Caco-2 (cell line): Measurements from ENCODE around the gene NXF1. TPM values are rescaled to one million over a fixed set of nuclear protein-coding genes. Genes with fewer than 3 reads are reported as not detected.
A peak's percentile ranks its signal among the peaks of the same experiment; 100 is the strongest.

Source experiments
- BruUV-seq: library from RNA; stranded (reverse); fragments of 400-500 nt; replicated peaks from 2 replicates; lab custom pipeline; 2021; lab: Mats Ljungman, UMichigan
- CTCF ChIA-PET: fragments of 300-600 bp; sonication (Branson Sonifier 250); formaldehyde crosslinking; loops from one replicate; lab custom pipeline; 2022; ENCODE audit warnings: antibody characterized with exemption; lab: Charles Lee
- POLR2A ChIA-PET: fragments of 300-600 bp; sonication (Branson Sonifier 250); formaldehyde crosslinking; loops from one replicate; lab custom pipeline; 2022; ENCODE audit warnings: antibody characterized with exemption; lab: Charles Lee
- DNase-seq, 2 experiments: peaks; one replicate each; pipeline versions ENCODE4 v3.0.0 to v3.0.0-alpha.2; 2020 to 2022
- H3K27me3 ChIP-seq: replicated peaks from 2 replicates; pipeline ENCODE4 v1.6.0; 2011; ENCODE audit warnings: low read length; ENCODE audit not compliant: control insufficient read depth, insufficient read depth
- H3K36me3 ChIP-seq: 2 replicates; pipeline ENCODE4 v1.5.1; 2011; ENCODE audit warnings: low read length; ENCODE audit not compliant: control insufficient read depth, insufficient read depth
- H3K4me1 ChIP-seq: fragments of 250-450 bp; sonication (Bioruptor Pico); 2 replicates; pipeline ENCODE4 v1.5.1; 2020; ENCODE audit warnings: mild to moderate bottlenecking
- H3K4me3 ChIP-seq: 2 replicates; pipeline ENCODE4 v1.5.1; 2011; ENCODE audit warnings: low read depth, mild to moderate bottlenecking, control low read depth, low read length
- H3K9me3 ChIP-seq: fragments of 250-450 bp; sonication (Bioruptor Pico); 2 replicates; pipeline ENCODE4 v1.5.1; 2020; ENCODE audit warnings: mild to moderate bottlenecking, moderate library complexity
- H3K27ac Mint-ChIP-seq: one replicate; pipeline ENCODE4 v1.8.0; 2022; ENCODE audit warnings: mixed read lengths; ENCODE audit not compliant: unreplicated experiment
- H3K27me3 Mint-ChIP-seq: one replicate; pipeline ENCODE4 v1.8.0; 2022; ENCODE audit warnings: mixed read lengths; ENCODE audit not compliant: insufficient read depth, unreplicated experiment
- H3K36me3 Mint-ChIP-seq: one replicate; pipeline ENCODE4 v1.8.0; 2022; ENCODE audit warnings: mild to moderate bottlenecking, mixed read lengths; ENCODE audit not compliant: insufficient read depth, unreplicated experiment
- H3K4me1 Mint-ChIP-seq: one replicate; pipeline ENCODE4 v1.8.0; 2022; ENCODE audit warnings: low read depth, mixed read lengths; ENCODE audit not compliant: unreplicated experiment
- H3K4me3 Mint-ChIP-seq: one replicate; pipeline ENCODE4 v1.8.0; 2022; ENCODE audit warnings: mild to moderate bottlenecking, moderate library complexity, mixed read lengths; ENCODE audit not compliant: unreplicated experiment
- H3K9me3 Mint-ChIP-seq: one replicate; pipeline ENCODE4 v1.8.0; 2022; ENCODE audit warnings: mixed read lengths; ENCODE audit not compliant: unreplicated experiment
- CTCF ChIP-seq, 2 experiments: fragments of 200-600 bp in 1 of 2; IDR thresholded peaks; 1 replicate in 1 of 2; 2 replicates in 1 of 2; pipeline versions ENCODE4 v1.5.1 to v1.8.0; 2011 to 2022; ENCODE audit warnings: antibody characterized with exemption in 1 of 2, control low read depth in 1 of 2, inconsistent platforms in 1 of 2, low read depth in 1 of 2, low read length in 1 of 2, mild to moderate bottlenecking in 1 of 2, moderate library complexity in 1 of 2; ENCODE audit not compliant: insufficient read depth in 1 of 2, severe bottlenecking in 1 of 2, unreplicated experiment in 1 of 2
- intact Hi-C: fragments of 100-400 bp; cut with micrococcal nuclease; formaldehyde crosslinking; loops from one replicate; pipeline ENCODE4 v1.10.0; 2022; ENCODE audit not compliant: unreplicated experiment
- total RNA-seq: library from RNA; stranded (reverse); gene quantifications from 2 replicates; pipeline ENCODE4 v1.2.3, GENCODE V29; 2022

NXF1 gene
- total RNA-seq, 1 experiment from 2014 or later: 77.5 TPM

GRCh38 chr11:62853279-62853965 lies 48.2 kb upstream of the NXF1 start:
- Mint-ChIP-seq H3K27ac (peak overlapping the region; percentile 85), H3K4me1 (peaks cover 26% of the 10 kb centered on the region), H3K36me3 (peaks cover 96% of the 10 kb centered on the region), H3K27me3 (no peaks in the 10 kb centered on the region), H3K9me3 (no peaks in the 10 kb centered on the region), H3K4me3 (peak overlapping the region; percentile 77)
- no peaks in the 10 kb centered on the region for H3K9me3 ChIP-seq
- POLR2A ChIA-PET: interaction anchor here (0.9 to 1.4 kb wide), 4 partner anchors 13 to 66 kb away, joined by 3 to 8 read pairs (median 4); no protein-coding TSS in a partner anchor
- H3K27me3 ChIP-seq: no peaks in the 10 kb centered on the region
- DNase-seq: no peak
- CTCF ChIA-PET: no interaction called here
- peaks cover 13% of the 10 kb centered on the region for H3K36me3 ChIP-seq
- H3K4me1 ChIP-seq: peaks cover 31% of the 10 kb centered on the region
- peak overlapping the region; percentile 81 for H3K4me3 ChIP-seq
- no peak for TF ChIP-seq CTCF (IDR thresholded peaks at IDR 0.05; ENCODE audit: insufficient read depth in 1 of 2, low read depth in 1 of 2, low read length in 1 of 2, severe bottlenecking in 1 of 2, unreplicated experiment in 1 of 2)
- BruUV-seq: no TSS peak
- intact Hi-C loops: loop anchor here (10.0 kb wide), 1 partner anchor 129 kb away; the partner anchor contains the start of genes HNRNPUL2 and TTC9C

GRCh38 chr11:62852523-62853188 lies 47.4 kb upstream of the NXF1 start:
- H3K36me3 Mint-ChIP-seq: peaks cover 94% of the 10 kb centered on the region
- peaks cover 24% of the 10 kb centered on the region for H3K4me1 ChIP-seq

More at GRCh38 chr11:62852523-62853188, 47.4 kb upstream of the NXF1 start:
- POLR2A ChIA-PET: interaction anchor here (0.9 to 3.0 kb wide), 4 partner anchors 10 to 62 kb away, joined by 4 to 17 read pairs (median 6); no protein-coding TSS in a partner anchor
- Mint-ChIP-seq H3K27ac (peak overlapping the region; percentile 85), H3K27me3 (no peaks in the 10 kb centered on the region), H3K9me3 (no peaks in the 10 kb centered on the region), H3K4me1 (peaks cover 18% of the 10 kb centered on the region), H3K4me3 (peak overlapping the region; percentile 77)
- peaks cover 13% of the 10 kb centered on the region for H3K36me3 ChIP-seq
- TF ChIP-seq CTCF (IDR thresholded peaks at IDR 0.05; ENCODE audit: insufficient read depth in 1 of 2, low read depth in 1 of 2, low read length in 1 of 2, severe bottlenecking in 1 of 2, unreplicated experiment in 1 of 2): no peak
- no peak overlapping the region for H3K4me3 ChIP-seq
- H3K9me3 ChIP-seq: no peaks in the 10 kb centered on the region
- intact Hi-C loops: loop anchor here (10.0 kb wide), 1 partner anchor 128 kb away; the partner anchor contains the start of genes HNRNPUL2 and TTC9C
- BruUV-seq: no TSS peak
- no peak for DNase-seq
- no peaks in the 10 kb centered on the region for H3K27me3 ChIP-seq
- CTCF ChIA-PET: no interaction called here
